Measurements from ENCODE around the gene MS4A12.
"Not testable (repeated sequence)": the region's sequence is repeated elsewhere in the genome, so short reads cannot be mapped to it uniquely, and the experiment has no call there.

Gene MS4A12

GRCh38 chr11:60513496-60514460 is 21.2 kb downstream of the MS4A12 start:
- no peak for DNase-seq

GRCh38 chr11:60515144-60515855 is 22.7 kb downstream of the MS4A12 start, which contains the start of gene MS4A13:
MS4A13 (plus strand) TSS chr11:60515392; CDS start chr11:60518084, 2,692 bp downstream.
- no peak for DNase-seq

GRCh38 chr11:60528465-60528864 is 35.9 kb downstream of the MS4A12 start:
- no peak for DNase-seq

GRCh38 chr11:60528934-60529333 is 36.4 kb downstream of the MS4A12 start:
- DNase-seq, result no peak

GRCh38 chr11:60530454-60531100 is 38.0 kb downstream of the MS4A12 start:
- no peak for DNase-seq

- not testable (repeated sequence) for DNase-seq
These were observed 39.8 kb downstream of the MS4A12 start for GRCh38 chr11:60532383-60532782.

- DNase-seq, result not testable (repeated sequence)
These were observed 46.0 kb downstream of the MS4A12 start for GRCh38 chr11:60538627-60539026.

- no peak for DNase-seq
These were observed 51.5 kb downstream of the MS4A12 start for GRCh38 chr11:60544077-60544476.
